ENCODE data around the gene ABHD17B. TPM values are rescaled to one million over a fixed set of nuclear protein-coding genes. Genes with fewer than 3 reads are reported as not detected.

The ABHD17B gene
- total RNA-seq, 1 donor from 2014 or later, result 41.2 TPM

DNA sequence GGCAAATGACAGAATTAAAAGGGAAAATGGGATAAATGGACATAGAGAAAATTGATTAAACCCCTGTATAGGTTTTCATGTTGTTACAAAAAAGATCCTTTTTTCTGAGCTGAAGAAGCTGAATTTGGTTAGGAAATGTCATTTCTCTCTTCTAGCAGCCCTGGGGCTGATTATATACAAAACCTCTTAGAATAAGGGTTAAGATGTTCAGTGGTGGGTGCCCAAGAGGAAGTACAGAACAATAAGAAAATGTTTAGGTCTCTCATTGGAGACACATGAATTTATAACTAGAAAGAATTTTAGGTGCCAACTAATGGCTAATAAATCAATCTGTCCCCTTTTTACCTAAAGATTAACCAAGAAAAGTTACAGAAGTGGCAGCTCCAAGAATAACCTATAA is 14.2 kb downstream of the ABHD17B start:
- H3K27ac Mint-ChIP-seq (ENCODE audit: unreplicated experiment), result no peak overlapping the region
- no peak for DNase-seq
- TF ChIP-seq, protein P1, sequence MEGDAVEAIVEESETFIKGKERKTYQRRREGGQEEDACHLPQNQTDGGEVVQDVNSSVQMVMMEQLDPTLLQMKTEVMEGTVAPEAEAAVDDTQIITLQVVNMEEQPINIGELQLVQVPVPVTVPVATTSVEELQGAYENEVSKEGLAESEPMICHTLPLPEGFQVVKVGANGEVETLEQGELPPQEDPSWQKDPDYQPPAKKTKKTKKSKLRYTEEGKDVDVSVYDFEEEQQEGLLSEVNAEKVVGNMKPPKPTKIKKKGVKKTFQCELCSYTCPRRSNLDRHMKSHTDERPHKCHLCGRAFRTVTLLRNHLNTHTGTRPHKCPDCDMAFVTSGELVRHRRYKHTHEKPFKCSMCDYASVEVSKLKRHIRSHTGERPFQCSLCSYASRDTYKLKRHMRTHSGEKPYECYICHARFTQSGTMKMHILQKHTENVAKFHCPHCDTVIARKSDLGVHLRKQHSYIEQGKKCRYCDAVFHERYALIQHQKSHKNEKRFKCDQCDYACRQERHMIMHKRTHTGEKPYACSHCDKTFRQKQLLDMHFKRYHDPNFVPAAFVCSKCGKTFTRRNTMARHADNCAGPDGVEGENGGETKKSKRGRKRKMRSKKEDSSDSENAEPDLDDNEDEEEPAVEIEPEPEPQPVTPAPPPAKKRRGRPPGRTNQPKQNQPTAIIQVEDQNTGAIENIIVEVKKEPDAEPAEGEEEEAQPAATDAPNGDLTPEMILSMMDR (IDR thresholded peaks at IDR 0.05; ENCODE audit: partially characterized antibody, unreplicated experiment), result no peak
- H3K36me3 Mint-ChIP-seq (ENCODE audit: unreplicated experiment), result no peaks in the 10 kb centered on the region
- peaks cover 17% of the 10 kb centered on the region for H3K4me1 Mint-ChIP-seq (ENCODE audit: low read depth, unreplicated experiment)
- peaks cover 4% of the 10 kb centered on the region for H3K27me3 Mint-ChIP-seq (ENCODE audit: unreplicated experiment)
- H3K9me3 Mint-ChIP-seq (ENCODE audit: unreplicated experiment), result peaks cover 2% of the 10 kb centered on the region
- H3K4me3 Mint-ChIP-seq (ENCODE audit: unreplicated experiment), result no peak overlapping the region

DNA sequence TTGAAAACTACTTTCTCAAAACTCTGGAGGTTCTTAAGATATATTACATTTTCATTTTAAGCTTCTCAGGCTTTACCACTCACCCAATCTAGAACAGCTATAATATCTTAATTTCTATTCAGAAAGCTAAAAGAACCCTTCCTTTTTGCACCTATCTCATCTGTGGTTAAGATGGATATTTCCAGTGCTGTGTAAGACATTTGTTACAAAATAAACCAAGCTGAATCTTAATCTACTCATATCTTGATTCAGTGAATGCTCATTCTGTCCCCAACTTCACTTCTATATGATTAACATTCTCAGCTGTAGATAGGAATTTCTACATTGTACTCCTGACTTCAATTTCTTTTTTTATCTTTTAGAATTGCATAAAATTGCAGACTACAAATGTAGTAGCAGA is 15.0 kb downstream of the ABHD17B start:
- TF ChIP-seq, protein P1 (IDR thresholded peaks at IDR 0.05; ENCODE audit: partially characterized antibody, unreplicated experiment), result no peak
- Mint-ChIP-seq H3K27me3 (ENCODE audit: unreplicated experiment) (peaks cover 4% of the 10 kb centered on the region), H3K4me3 (ENCODE audit: unreplicated experiment) (no peak overlapping the region), H3K36me3 (ENCODE audit: unreplicated experiment) (no peaks in the 10 kb centered on the region), H3K9me3 (ENCODE audit: unreplicated experiment) (peaks cover 2% of the 10 kb centered on the region), H3K27ac (ENCODE audit: unreplicated experiment) (no peak overlapping the region), H3K4me1 (ENCODE audit: low read depth, unreplicated experiment) (peaks cover 14% of the 10 kb centered on the region)
- DNase-seq, result no peak

DNA sequence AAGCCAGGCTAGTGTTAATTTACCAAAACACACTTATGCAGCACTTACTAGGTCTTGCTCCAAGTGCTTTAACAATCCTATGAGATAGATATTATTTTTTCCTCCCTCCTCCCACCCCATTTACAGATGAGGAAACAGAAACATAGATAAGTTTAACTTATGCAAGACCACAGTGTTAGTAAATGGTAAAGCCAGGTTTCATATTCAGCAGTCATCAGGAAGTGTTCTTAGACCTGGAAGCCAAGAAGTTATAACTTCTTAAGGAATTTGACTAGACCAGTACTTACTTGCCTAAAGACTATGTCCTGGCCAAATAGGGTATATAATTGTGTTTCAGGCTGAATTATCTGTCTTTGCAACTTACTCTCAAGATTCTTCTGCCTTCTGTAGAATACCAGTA is 15.9 kb downstream of the ABHD17B start:
- Mint-ChIP-seq H3K4me1 (ENCODE audit: low read depth, unreplicated experiment) (peaks cover 14% of the 10 kb centered on the region), H3K36me3 (ENCODE audit: unreplicated experiment) (no peaks in the 10 kb centered on the region), H3K27ac (ENCODE audit: unreplicated experiment) (no peak overlapping the region), H3K9me3 (ENCODE audit: unreplicated experiment) (peaks cover 2% of the 10 kb centered on the region), H3K27me3 (ENCODE audit: unreplicated experiment) (peaks cover 4% of the 10 kb centered on the region), H3K4me3 (ENCODE audit: unreplicated experiment) (no peak overlapping the region)
- DNase-seq, result no peak
- TF ChIP-seq, protein P1 (IDR thresholded peaks at IDR 0.05; ENCODE audit: partially characterized antibody, unreplicated experiment), result no peak

DNA sequence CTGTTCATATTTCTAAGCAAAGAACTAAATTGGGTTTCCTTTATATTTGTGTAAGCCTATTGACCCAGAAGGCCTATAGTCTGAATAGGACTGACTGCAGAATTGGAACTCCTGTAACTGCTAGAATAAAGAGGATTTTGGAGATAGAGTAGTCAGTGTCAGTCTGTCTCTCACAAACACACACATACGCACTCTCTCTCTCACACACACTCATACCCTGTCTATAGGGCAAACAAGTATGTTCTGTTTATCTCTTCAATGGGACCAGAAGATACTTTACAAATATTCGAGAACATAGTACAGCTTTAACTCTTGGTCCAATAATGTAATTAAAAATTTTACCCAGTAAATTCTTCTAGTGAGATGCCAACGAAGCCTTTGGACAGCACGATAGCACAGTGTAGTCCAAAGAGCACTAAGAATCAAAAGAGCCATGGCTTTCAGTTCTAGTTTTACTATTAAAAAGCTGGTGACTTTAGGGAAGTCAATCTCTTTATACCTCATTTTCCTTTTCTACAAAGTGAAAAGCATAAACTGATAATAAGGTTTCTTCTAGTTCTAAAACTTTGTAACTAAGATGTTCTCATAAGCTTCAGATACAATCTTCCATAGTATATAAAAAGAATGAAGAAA is 19.3 kb downstream of the ABHD17B start:
- Mint-ChIP-seq H3K4me1 (ENCODE audit: low read depth, unreplicated experiment) (peaks cover 15% of the 10 kb centered on the region), H3K27ac (ENCODE audit: unreplicated experiment) (no peak overlapping the region), H3K9me3 (ENCODE audit: unreplicated experiment) (peaks cover 2% of the 10 kb centered on the region), H3K27me3 (ENCODE audit: unreplicated experiment) (peaks cover 4% of the 10 kb centered on the region), H3K36me3 (ENCODE audit: unreplicated experiment) (no peaks in the 10 kb centered on the region), H3K4me3 (ENCODE audit: unreplicated experiment) (no peak overlapping the region)
- TF ChIP-seq, protein P1 (IDR thresholded peaks at IDR 0.05; ENCODE audit: partially characterized antibody, unreplicated experiment), result no peak
- no peak for DNase-seq

DNA sequence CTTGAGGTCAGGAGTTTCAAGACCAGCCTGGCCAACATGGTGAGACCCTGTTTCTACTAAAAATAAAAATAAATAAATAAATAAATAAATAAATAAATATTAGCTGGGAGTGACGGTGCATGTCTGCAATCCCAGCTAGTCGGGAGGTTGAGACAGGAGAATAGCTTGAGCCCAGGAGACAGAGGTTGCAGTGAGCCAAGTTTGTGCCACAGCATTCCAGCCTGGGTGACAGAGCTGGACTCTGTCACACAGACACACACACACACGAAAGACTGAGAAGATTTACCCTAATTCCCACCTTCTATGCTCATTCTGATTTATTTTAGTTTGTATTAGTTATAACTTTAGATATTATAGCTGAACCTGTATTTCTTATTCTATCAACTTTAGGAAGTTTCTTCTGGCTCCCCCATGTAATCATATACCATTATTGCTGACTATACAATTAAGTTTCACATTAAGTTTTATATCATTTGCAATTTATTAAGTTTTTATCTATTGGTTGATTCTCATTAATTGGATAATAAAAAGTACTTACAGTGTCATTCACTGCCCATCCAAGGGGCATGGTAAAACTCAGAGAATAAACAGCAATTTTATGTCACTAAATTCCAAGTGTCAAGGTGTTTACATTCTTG is 20.8 kb downstream of the ABHD17B start:
- Mint-ChIP-seq H3K36me3 (ENCODE audit: unreplicated experiment) (no peaks in the 10 kb centered on the region), H3K4me3 (ENCODE audit: unreplicated experiment) (no peak overlapping the region), H3K4me1 (ENCODE audit: low read depth, unreplicated experiment) (peaks cover 15% of the 10 kb centered on the region), H3K27me3 (ENCODE audit: unreplicated experiment) (peaks cover 4% of the 10 kb centered on the region), H3K9me3 (ENCODE audit: unreplicated experiment) (peaks cover 2% of the 10 kb centered on the region), H3K27ac (ENCODE audit: unreplicated experiment) (no peak overlapping the region)
- DNase-seq, result no peak
- TF ChIP-seq, protein P1 (IDR thresholded peaks at IDR 0.05; ENCODE audit: partially characterized antibody, unreplicated experiment), result no peak

All from glutamatergic neuron (in vitro differentiated cells).